ENCODE data around the gene IER3. TPM values are rescaled to one million over a fixed set of nuclear protein-coding genes. Genes with fewer than 3 reads are reported as not detected.
A peak's percentile ranks its signal among the peaks of the same experiment; 100 is the strongest.

The IER3 gene, protein sequence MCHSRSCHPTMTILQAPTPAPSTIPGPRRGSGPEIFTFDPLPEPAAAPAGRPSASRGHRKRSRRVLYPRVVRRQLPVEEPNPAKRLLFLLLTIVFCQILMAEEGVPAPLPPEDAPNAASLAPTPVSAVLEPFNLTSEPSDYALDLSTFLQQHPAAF
- 546 TPM for total RNA-seq

- Histone ChIP-seq H3K4me3 (ENCODE audit: low read length) (peak within 1 kb of the TSS; percentile 76), H3K27me3 (ENCODE audit: insufficient read depth, low read length) (no peaks in the 10 kb centered on the region), H3K4me1 (ENCODE audit: insufficient read depth, low read length) (peaks cover 39% of the 10 kb centered on the region)
Measured at GRCh38 chr6:30744054-30744805, at the start of gene IER3. Gene IER3 (minus strand): TSS chr6:30744547. CDS start chr6:30744518, 29 bp downstream.

GRCh38 chr6:30793521-30794194 lies 49.3 kb upstream of the IER3 start:
- H3K4me3 ChIP-seq (ENCODE audit: low read length) = no peak overlapping the region
- H3K9me3 ChIP-seq (ENCODE audit: low read depth, low read length) = no peaks in the 10 kb centered on the region
- no peaks in the 10 kb centered on the region for H3K27me3 ChIP-seq (ENCODE audit: insufficient read depth, low read length)
- peaks cover 63% of the 10 kb centered on the region for H3K4me1 ChIP-seq (ENCODE audit: insufficient read depth, low read length)

More at GRCh38 chr6:30744054-30744805, at the start of gene IER3:
- H3K9me3 ChIP-seq (ENCODE audit: low read depth, low read length) = no peaks in the 10 kb centered on the region

DNA sequence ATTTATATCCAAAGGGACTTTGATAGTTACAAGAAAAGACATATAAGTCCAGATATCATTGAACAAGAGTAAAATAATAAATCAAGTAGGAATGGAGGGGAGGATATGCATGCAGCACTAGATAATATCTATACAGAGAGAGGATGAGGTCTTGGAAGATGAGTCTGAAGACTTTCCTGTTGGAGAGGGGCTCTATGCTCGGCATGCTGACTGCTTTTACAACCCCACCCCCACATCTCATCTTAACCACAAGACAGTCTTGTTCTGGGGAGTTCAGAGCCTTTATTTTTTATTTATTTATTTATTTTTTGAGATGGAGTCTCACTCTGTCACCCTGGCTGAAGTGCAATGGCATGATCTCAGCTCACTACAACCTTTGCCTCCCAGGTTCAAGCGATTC lies 48.4 kb upstream of the IER3 start:
- Histone ChIP-seq H3K27me3 (ENCODE audit: insufficient read depth, low read length) (no peaks in the 10 kb centered on the region), H3K4me3 (ENCODE audit: low read length) (no peak overlapping the region), H3K9me3 (ENCODE audit: low read depth, low read length) (no peaks in the 10 kb centered on the region), H3K4me1 (ENCODE audit: insufficient read depth, low read length) (peaks cover 64% of the 10 kb centered on the region)

GRCh38 chr6:30790724-30791383 lies 46.5 kb upstream of the IER3 start:
- no peak overlapping the region for H3K4me3 ChIP-seq (ENCODE audit: low read length)

GRCh38 chr6:30789606-30790005 lies 45.3 kb upstream of the IER3 start:
- Histone ChIP-seq H3K4me3 (ENCODE audit: low read length) (no peak overlapping the region), H3K9me3 (ENCODE audit: low read depth, low read length) (no peaks in the 10 kb centered on the region), H3K4me1 (ENCODE audit: insufficient read depth, low read length) (peaks cover 76% of the 10 kb centered on the region), H3K27me3 (ENCODE audit: insufficient read depth, low read length) (no peaks in the 10 kb centered on the region)

More at GRCh38 chr6:30790724-30791383, 46.5 kb upstream of the IER3 start:
- no peaks in the 10 kb centered on the region for H3K27me3 ChIP-seq (ENCODE audit: insufficient read depth, low read length)
- H3K9me3 ChIP-seq (ENCODE audit: low read depth, low read length) = no peaks in the 10 kb centered on the region
- H3K4me1 ChIP-seq (ENCODE audit: insufficient read depth, low read length) = peaks cover 78% of the 10 kb centered on the region

DNA sequence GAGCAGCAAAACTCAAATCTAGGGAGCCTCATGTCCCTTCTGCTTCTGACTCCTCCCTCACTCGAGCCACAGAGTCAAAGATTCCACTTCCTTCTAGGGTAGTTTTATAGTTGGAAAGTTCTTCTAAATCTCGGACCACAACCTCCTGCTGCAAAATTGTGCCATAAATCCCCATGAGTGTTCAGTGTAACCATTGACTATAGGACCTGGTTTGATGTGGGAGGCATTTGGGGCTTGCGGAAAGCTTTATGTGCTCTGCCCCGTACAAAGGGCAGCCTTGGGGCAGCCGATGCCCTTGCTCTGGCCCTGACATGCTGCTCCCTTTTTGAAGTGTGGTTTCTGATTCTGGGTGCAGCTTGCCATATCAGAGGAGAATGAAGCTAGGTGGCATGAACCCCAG lies 43.6 kb upstream of the IER3 start:
- Histone ChIP-seq H3K4me3 (ENCODE audit: low read length) (no peak overlapping the region), H3K4me1 (ENCODE audit: insufficient read depth, low read length) (peaks cover 76% of the 10 kb centered on the region), H3K9me3 (ENCODE audit: low read depth, low read length) (no peaks in the 10 kb centered on the region), H3K27me3 (ENCODE audit: insufficient read depth, low read length) (no peaks in the 10 kb centered on the region)

- Histone ChIP-seq H3K4me3 (ENCODE audit: low read length) (no peak overlapping the region), H3K27me3 (ENCODE audit: insufficient read depth, low read length) (no peaks in the 10 kb centered on the region), H3K4me1 (ENCODE audit: insufficient read depth, low read length) (peaks cover 96% of the 10 kb centered on the region), H3K9me3 (ENCODE audit: low read depth, low read length) (no peaks in the 10 kb centered on the region)
Measured at GRCh38 chr6:30782425-30783014, 38.2 kb upstream of the IER3 start.

- H3K4me1 ChIP-seq (ENCODE audit: insufficient read depth, low read length) = peaks cover 95% of the 10 kb centered on the region
- H3K27me3 ChIP-seq (ENCODE audit: insufficient read depth, low read length) = no peaks in the 10 kb centered on the region
- no peak overlapping the region for H3K4me3 ChIP-seq (ENCODE audit: low read length)
- H3K9me3 ChIP-seq (ENCODE audit: low read depth, low read length) = no peaks in the 10 kb centered on the region
Measured at GRCh38 chr6:30781743-30782424, 37.5 kb upstream of the IER3 start.

- H3K4me1 ChIP-seq (ENCODE audit: insufficient read depth, low read length) = peaks cover 94% of the 10 kb centered on the region
- no peaks in the 10 kb centered on the region for H3K27me3 ChIP-seq (ENCODE audit: insufficient read depth, low read length)
- H3K9me3 ChIP-seq (ENCODE audit: low read depth, low read length) = no peaks in the 10 kb centered on the region
- H3K4me3 ChIP-seq (ENCODE audit: low read length) = no peak overlapping the region
Measured at GRCh38 chr6:30781395-30781742, 37.0 kb upstream of the IER3 start.

GRCh38 chr6:30780642-30780920 lies 36.2 kb upstream of the IER3 start:
- H3K9me3 ChIP-seq (ENCODE audit: low read depth, low read length) = no peaks in the 10 kb centered on the region
- H3K27me3 ChIP-seq (ENCODE audit: insufficient read depth, low read length) = no peaks in the 10 kb centered on the region
- H3K4me3 ChIP-seq (ENCODE audit: low read length) = no peak overlapping the region
- peaks cover 88% of the 10 kb centered on the region for H3K4me1 ChIP-seq (ENCODE audit: insufficient read depth, low read length)

- Histone ChIP-seq H3K27me3 (ENCODE audit: insufficient read depth, low read length) (no peaks in the 10 kb centered on the region), H3K4me1 (ENCODE audit: insufficient read depth, low read length) (peaks cover 85% of the 10 kb centered on the region), H3K9me3 (ENCODE audit: low read depth, low read length) (no peaks in the 10 kb centered on the region), H3K4me3 (ENCODE audit: low read length) (no peak overlapping the region)
Measured at GRCh38 chr6:30779850-30780641, 35.7 kb upstream of the IER3 start.

DNA sequence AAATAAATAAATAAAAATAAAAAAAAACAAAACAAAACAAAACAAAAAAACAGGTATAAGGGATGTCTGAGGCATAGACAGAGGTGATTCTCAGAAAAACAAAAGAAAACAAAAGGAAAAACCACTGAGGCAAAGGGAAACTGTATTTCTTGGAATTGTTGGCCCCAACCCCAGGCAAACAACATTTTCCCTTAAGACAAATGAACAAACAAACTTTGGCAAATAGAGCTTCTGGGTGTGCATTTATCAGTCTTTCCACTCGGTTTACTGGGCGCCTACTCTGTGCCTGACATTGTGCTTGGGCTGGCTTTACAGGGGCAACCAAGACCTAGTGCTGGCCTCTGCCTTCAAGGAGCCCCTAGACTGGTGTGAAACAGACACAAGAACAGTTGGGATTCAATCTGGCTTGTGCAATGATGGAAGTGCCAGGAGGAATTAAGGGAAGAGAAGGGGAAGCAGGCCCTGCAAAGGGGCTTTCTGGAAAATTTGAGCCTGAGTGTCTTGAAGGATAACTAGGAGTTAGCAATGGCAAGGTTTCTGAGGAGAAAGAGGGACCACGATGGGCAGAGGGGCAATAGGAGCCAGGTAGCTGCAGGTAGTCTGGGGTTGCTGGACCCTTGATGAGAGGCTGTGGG lies 33.8 kb upstream of the IER3 start:
- Histone ChIP-seq H3K27me3 (ENCODE audit: insufficient read depth, low read length) (no peaks in the 10 kb centered on the region), H3K4me1 (ENCODE audit: insufficient read depth, low read length) (peaks cover 66% of the 10 kb centered on the region), H3K4me3 (ENCODE audit: low read length) (no peak overlapping the region)

GRCh38 chr6:30777155-30777485 lies 32.8 kb upstream of the IER3 start:
- no peaks in the 10 kb centered on the region for H3K9me3 ChIP-seq (ENCODE audit: low read depth, low read length)
- H3K4me3 ChIP-seq (ENCODE audit: low read length) = no peak overlapping the region
- H3K27me3 ChIP-seq (ENCODE audit: insufficient read depth, low read length) = no peaks in the 10 kb centered on the region
- H3K4me1 ChIP-seq (ENCODE audit: insufficient read depth, low read length) = peaks cover 56% of the 10 kb centered on the region

More for the DNA sequence above, 33.8 kb upstream of the IER3 start:
- no peaks in the 10 kb centered on the region for H3K9me3 ChIP-seq (ENCODE audit: low read depth, low read length)
